GM12872 (cell line): Measurements from ENCODE around the gene ACSL6.

Source experiments
- CTCF ChIP-seq: IDR thresholded peaks from 3 replicates; pipeline ENCODE4 v1.5.1; 2011; ENCODE audit warnings: low read depth, mild to moderate bottlenecking, low read length, moderate library complexity; ENCODE audit not compliant: insufficient read depth

Gene ACSL6

DNA sequence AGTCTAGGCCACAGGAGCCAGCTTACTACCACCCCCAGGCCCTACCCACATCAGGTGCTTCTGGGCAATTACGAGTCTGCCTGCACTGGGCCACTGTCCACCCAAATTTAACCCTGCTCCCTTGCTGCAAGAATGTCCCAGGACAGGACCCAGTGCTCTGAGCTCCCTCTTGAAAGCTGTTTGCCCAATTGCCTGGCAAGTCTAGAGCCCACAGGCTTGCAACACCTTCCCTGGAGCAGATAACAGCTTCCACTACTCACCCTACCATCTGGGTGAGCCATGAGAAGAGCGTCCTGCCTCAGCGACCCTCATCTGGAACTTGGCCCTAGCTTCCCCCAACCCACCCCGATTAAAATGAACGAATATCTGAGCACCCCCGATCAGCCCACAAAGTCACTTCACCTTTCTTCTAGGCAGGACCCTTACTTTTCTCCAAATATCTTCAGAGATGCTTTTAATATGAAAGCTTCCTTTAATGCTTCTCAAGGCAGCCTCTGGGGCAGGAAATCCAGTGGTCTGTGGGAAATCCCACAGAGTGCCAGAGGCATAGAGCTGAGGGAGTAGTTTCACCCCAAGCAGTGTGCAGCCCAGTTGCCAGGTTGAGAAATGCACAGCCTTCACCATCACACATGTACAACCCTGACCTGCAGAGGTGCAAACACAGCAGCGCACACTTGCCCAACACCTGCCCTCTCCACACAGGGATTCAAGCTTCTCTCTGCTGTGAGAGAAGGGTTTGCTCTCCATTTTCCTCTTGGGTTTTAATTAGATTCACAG lies 10.6 kb downstream of the ACSL6 start:
- no peak for TF ChIP-seq CTCF

GRCh38 chr5:132000241-132000490 lies 11.3 kb downstream of the ACSL6 start:
- TF ChIP-seq CTCF, result no peak

DNA sequence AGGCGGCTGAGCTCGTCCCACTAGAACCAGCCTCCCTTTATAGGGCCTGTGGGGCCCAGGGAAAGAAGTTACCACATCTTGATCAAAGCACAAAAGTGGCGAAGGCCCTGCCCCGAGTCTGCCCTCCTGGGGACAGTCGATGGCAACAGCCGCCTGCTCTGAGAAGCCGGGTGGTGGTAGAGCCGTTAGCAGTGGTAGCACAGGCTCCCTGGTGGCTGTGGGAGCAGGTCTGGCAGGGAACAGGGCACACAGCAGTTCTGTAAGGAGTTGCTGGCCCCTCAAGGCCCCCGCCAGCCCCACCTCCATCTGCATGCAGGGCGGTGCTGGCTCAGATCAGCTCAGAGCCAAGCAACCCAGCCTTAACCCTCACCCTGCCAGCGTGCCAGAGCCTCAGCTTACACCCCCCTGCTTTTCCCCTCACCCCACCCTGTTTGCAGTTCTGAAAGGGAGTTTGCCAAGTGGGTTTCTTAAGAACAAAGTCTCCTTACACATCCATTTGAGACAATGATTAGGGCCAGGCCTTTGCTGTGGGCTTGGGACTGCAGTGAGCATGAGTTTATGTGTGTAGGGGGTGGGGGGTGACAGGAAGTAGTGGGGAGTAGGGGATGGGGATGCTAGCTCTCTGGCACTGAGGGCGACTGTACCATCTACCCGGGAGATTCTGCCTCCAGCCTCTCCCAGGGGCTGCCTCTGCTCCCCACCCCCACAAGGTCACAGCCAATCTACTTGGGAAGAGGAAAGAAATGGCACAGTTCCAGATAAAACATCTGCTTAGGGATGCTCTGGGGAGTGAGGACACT lies 11.8 kb downstream of the ACSL6 start:
- no peak for TF ChIP-seq CTCF

- no peak for TF ChIP-seq CTCF
These were observed 12.4 kb downstream of the ACSL6 start for GRCh38 chr5:131999041-131999440.

- TF ChIP-seq CTCF, result no peak
These were observed 12.9 kb downstream of the ACSL6 start for GRCh38 chr5:131998431-131999040.

- TF ChIP-seq CTCF, result no peak
These were observed 13.7 kb downstream of the ACSL6 start for GRCh38 chr5:131997727-131998117.

DNA sequence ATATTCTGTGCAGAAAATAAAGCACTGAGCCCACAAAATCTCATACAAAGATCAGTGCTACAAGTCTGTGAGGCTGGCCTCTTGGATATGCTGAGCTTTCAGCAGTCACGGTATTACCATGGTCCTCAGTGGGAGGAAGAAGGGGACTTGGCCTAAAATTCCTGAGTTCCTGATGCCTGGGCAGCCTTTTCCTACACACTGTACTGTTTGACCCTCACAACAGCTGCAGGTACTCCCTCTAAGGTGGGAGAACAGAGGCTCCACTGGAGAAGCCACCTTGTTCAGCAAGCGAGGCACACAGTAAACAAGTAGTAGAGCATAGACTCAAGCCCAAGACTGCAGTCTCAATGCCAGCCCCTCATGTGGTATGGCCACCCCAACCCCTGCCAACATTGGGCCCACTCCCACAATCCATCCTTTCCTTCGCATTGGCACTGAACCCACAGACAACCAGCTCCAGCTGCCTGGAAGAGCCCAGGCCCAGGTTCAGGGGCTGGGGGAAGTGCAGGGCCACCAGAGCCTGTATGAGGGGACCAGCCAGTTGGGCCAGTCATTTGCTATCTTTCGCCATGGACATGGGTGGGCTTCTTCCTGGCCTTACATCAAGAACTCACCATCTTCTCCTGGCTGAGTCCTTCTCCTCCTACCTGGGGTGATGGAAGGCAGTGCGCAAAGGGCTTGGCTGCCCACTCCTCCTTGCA lies 14.3 kb downstream of the ACSL6 start:
- no peak for TF ChIP-seq CTCF
